ENCODE data around the gene ADAMTS3. TPM values are rescaled to one million over a fixed set of nuclear protein-coding genes. Genes with fewer than 3 reads are reported as not detected.

ADAMTS3 gene
- total RNA-seq, 2 donors from 2014 or later: 5.8 to 13.0 TPM

DNA sequence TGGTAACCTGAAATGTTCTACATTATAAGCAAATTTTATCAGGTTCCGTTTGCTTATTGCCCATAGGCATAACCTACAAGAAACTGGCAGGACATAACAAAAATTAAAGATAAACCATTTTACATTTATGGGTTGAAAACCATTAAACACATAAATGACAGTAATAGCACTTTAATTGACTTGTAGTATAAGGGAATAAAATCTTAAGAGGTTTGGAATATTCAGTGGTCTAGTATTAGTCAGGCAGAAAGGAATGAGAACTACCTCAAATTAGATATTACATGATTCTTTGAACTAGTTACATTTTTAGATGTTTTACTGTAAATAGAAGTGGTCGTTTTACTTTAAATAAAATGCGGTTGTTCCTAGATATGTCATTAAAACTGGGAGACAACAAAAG lies 111.9 kb downstream of the ADAMTS3 start:
- no peak for DNase-seq
- WGBS, 2 experiments (ENCODE audit: insufficient coverage in 1 of 2, insufficient read length in 1 of 2): 93% methylated on average over 3 of the region's 3 CpGs; no CpG with 5 or more reads in 1 of the 2 experiments

DNA sequence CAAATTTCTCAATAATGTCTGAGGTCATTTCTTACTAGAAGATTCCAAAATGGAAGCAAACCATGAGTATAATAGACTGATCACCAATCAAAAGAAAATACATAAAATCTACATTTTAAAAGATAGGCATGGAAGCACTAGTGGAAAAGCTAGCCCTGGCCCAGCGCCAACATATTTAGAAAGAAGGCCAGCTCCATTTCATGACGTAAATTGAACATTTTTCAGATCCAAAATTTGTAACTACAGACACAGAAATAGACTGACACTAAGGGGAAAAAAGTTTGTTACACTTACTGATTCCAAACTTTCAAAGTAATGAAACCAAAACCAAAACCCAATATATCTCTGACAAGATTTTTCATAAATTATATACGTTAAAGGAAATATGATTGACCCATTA lies 117.7 kb downstream of the ADAMTS3 start:
- Histone ChIP-seq H3K36me3 (ENCODE audit: control insufficient read depth, insufficient read depth, low read length) (no peaks in the 10 kb centered on the region), H3K4me1 (ENCODE audit: control insufficient read depth, insufficient read depth, low read length) (no peaks in the 10 kb centered on the region), H3K27me3 (ENCODE audit: control insufficient read depth, insufficient read depth, low read length, poor library complexity, severe bottlenecking) (no peaks in the 10 kb centered on the region), H3K9me3 (ENCODE audit: control insufficient read depth, low read length) (no peaks in the 10 kb centered on the region), H3K4me3 (ENCODE audit: low read length) (no peak overlapping the region), H3K27ac (ENCODE audit: low read depth, low read length) (no peak overlapping the region), H3K9ac (ENCODE audit: extremely low read depth, low read length, poor library complexity, severe bottlenecking) (no peak overlapping the region)
- peaks cover under 1% of the 10 kb centered on the region for H3K4me1 Mint-ChIP-seq
- no peaks in the 10 kb centered on the region for H3K9me3 Mint-ChIP-seq
- no peaks in the 10 kb centered on the region for H3K36me3 Mint-ChIP-seq (ENCODE audit: low read depth)
- no peaks in the 10 kb centered on the region for H3K27me3 Mint-ChIP-seq (ENCODE audit: insufficient read depth)
- WGBS, 2 experiments (ENCODE audit: insufficient coverage in 1 of 2, insufficient read length in 1 of 2): 91 to 100% methylated on average over 1 to 2 of the region's 3 CpGs
- TF ChIP-seq, protein P1, sequence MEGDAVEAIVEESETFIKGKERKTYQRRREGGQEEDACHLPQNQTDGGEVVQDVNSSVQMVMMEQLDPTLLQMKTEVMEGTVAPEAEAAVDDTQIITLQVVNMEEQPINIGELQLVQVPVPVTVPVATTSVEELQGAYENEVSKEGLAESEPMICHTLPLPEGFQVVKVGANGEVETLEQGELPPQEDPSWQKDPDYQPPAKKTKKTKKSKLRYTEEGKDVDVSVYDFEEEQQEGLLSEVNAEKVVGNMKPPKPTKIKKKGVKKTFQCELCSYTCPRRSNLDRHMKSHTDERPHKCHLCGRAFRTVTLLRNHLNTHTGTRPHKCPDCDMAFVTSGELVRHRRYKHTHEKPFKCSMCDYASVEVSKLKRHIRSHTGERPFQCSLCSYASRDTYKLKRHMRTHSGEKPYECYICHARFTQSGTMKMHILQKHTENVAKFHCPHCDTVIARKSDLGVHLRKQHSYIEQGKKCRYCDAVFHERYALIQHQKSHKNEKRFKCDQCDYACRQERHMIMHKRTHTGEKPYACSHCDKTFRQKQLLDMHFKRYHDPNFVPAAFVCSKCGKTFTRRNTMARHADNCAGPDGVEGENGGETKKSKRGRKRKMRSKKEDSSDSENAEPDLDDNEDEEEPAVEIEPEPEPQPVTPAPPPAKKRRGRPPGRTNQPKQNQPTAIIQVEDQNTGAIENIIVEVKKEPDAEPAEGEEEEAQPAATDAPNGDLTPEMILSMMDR (conservative IDR thresholded peaks at IDR 0.05): no peak
- DNase-seq: no peak
- no peak overlapping the region for H3K27ac Mint-ChIP-seq
- no peak overlapping the region for H3K4me3 Mint-ChIP-seq

More for the DNA sequence above, 111.9 kb downstream of the ADAMTS3 start:
- Mint-ChIP-seq H3K27ac (no peak overlapping the region), H3K27me3 (ENCODE audit: insufficient read depth) (no peaks in the 10 kb centered on the region), H3K4me1 (no peaks in the 10 kb centered on the region), H3K9me3 (no peaks in the 10 kb centered on the region), H3K4me3 (no peak overlapping the region), H3K36me3 (ENCODE audit: low read depth) (no peaks in the 10 kb centered on the region)
- Histone ChIP-seq H3K9me3 (ENCODE audit: control insufficient read depth, low read length) (no peaks in the 10 kb centered on the region), H3K36me3 (ENCODE audit: control insufficient read depth, insufficient read depth, low read length) (no peaks in the 10 kb centered on the region), H3K9ac (ENCODE audit: extremely low read depth, low read length, poor library complexity, severe bottlenecking) (no peak overlapping the region), H3K27me3 (ENCODE audit: control insufficient read depth, insufficient read depth, low read length, poor library complexity, severe bottlenecking) (no peaks in the 10 kb centered on the region), H3K27ac (ENCODE audit: low read depth, low read length) (no peak overlapping the region), H3K4me3 (ENCODE audit: low read length) (no peak overlapping the region), H3K4me1 (ENCODE audit: control insufficient read depth, insufficient read depth, low read length) (no peaks in the 10 kb centered on the region)
- TF ChIP-seq, protein P1 (conservative IDR thresholded peaks at IDR 0.05): no peak

GRCh38 chr4:72449705-72450104 lies 119.3 kb downstream of the ADAMTS3 start:
- no peaks in the 10 kb centered on the region for H3K27me3 ChIP-seq (ENCODE audit: control insufficient read depth, insufficient read depth, low read length, poor library complexity, severe bottlenecking)
- no peaks in the 10 kb centered on the region for H3K36me3 ChIP-seq (ENCODE audit: control insufficient read depth, insufficient read depth, low read length)
- DNase-seq: no peak
- H3K27ac Mint-ChIP-seq: no peak overlapping the region
- H3K4me1 Mint-ChIP-seq: peaks cover 4% of the 10 kb centered on the region
- H3K4me3 Mint-ChIP-seq: no peak overlapping the region
- H3K9me3 ChIP-seq (ENCODE audit: control insufficient read depth, low read length): no peaks in the 10 kb centered on the region
- no peak overlapping the region for H3K9ac ChIP-seq (ENCODE audit: extremely low read depth, low read length, poor library complexity, severe bottlenecking)
- H3K9me3 Mint-ChIP-seq: no peaks in the 10 kb centered on the region
- no peaks in the 10 kb centered on the region for H3K27me3 Mint-ChIP-seq (ENCODE audit: insufficient read depth)
- TF ChIP-seq, protein P1 (conservative IDR thresholded peaks at IDR 0.05): no peak
- WGBS, 2 experiments (ENCODE audit: insufficient coverage in 1 of 2, insufficient read length in 1 of 2): 82 to 85% methylated on average over 1 of the region's 1 CpG
- H3K36me3 Mint-ChIP-seq (ENCODE audit: low read depth): no peaks in the 10 kb centered on the region
- H3K4me3 ChIP-seq (ENCODE audit: low read length): no peak overlapping the region
- H3K27ac ChIP-seq (ENCODE audit: low read depth, low read length): no peak overlapping the region
- no peaks in the 10 kb centered on the region for H3K4me1 ChIP-seq (ENCODE audit: control insufficient read depth, insufficient read depth, low read length)
